Measurements from ENCODE around the gene ITIH6.
"Not testable (repeated sequence)": the region's sequence is repeated elsewhere in the genome, so short reads cannot be mapped to it uniquely, and the experiment has no call there.

Gene ITIH6

DNA sequence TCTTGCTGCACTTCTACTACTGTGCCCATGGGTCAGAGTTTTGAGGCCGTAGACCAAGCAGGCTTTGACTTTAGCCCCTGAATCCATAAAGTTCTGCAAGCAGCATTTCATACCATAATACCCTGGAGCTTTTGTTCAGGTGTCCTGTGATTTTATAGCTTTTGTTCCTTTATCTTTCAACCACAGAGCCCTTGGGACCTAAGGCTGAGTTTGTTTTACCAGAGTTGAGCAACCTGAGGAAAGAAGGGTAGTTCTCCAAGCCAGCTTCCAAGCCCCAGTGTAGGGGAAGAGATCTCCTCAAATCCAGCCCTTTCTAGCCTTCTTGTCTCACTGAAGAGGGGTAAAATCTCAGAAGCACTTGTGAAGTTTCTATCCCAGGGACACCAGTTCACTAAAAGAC, 44.6 kb upstream of the ITIH6 start:
- H3K9me3 ChIP-seq (ENCODE audit: control insufficient read depth, insufficient read depth, low read depth, low read length) = no peaks in the 10 kb centered on the region
- no peak overlapping the region for H3K27ac ChIP-seq (ENCODE audit: extremely low read depth, low read depth, low read length)
- H3K36me3 ChIP-seq (ENCODE audit: control insufficient read depth in 2 of 2, insufficient read depth in 1 of 2, low read length in 2 of 2) = no peaks in the 10 kb centered on the region
- TF ChIP-seq KLF9 (tag by site-specific recombination; IDR thresholded peaks at IDR 0.05; ENCODE audit: low read depth) (no peak), ZNF114 (tag by site-specific recombination; IDR thresholded peaks at IDR 0.05) (no peak), ZNF623 (tag by site-specific recombination; IDR thresholded peaks at IDR 0.05) (no peak), ZNF558 (tag by site-specific recombination; IDR thresholded peaks at IDR 0.05) (no peak)
- TF ChIP-seq, protein P1, sequence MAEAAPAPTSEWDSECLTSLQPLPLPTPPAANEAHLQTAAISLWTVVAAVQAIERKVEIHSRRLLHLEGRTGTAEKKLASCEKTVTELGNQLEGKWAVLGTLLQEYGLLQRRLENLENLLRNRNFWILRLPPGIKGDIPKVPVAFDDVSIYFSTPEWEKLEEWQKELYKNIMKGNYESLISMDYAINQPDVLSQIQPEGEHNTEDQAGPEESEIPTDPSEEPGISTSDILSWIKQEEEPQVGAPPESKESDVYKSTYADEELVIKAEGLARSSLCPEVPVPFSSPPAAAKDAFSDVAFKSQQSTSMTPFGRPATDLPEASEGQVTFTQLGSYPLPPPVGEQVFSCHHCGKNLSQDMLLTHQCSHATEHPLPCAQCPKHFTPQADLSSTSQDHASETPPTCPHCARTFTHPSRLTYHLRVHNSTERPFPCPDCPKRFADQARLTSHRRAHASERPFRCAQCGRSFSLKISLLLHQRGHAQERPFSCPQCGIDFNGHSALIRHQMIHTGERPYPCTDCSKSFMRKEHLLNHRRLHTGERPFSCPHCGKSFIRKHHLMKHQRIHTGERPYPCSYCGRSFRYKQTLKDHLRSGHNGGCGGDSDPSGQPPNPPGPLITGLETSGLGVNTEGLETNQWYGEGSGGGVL (tag by site-specific recombination; IDR thresholded peaks at IDR 0.05) = no peak
- no peaks in the 10 kb centered on the region for H3K4me1 ChIP-seq (ENCODE audit: control insufficient read depth, insufficient read depth, low read length)
- H3K4me3 ChIP-seq (ENCODE audit: low read depth, low read length) = no peak overlapping the region
- POLR2A ChIA-PET = no interaction called here
- CTCF ChIA-PET = interaction anchor here (0.6 kb wide), 1 partner anchor 357 kb away, joined by 4 read pairs; no protein-coding TSS in a partner anchor

DNA sequence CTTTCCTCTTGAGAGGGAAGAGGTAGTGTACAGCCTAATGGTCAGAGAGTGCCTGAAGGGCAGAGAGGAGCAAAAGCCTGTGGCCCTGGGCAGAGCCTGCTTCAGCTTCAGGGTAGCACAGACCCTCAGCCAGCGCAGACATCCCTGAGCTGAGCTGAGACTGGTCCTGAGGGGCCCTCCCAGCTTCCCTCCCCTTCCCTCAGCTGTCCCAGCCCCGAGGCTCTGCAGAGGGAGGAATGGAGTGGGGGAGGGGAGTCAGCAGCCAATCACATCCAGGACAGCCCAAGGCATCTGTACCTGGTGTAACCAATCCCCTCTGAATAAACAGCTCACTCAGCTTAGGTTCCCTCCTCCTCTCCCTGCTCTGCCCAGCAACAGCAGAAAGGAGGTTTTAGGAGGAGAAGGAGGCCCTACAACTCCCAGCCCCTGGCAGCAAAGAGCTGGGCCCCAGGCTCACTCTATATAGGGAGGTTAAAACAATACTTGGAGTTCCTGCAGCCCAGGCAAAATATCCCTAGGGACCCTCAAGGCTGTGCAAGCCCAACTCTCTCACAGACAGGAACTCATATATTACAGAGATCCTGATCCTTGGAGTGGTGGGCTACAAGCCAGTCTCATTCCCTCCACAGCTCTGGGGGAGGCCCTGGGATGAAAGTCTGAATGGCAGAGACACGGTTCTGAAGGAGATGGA, 43.3 kb upstream of the ITIH6 start:
- CTCF ChIA-PET; H3K36me3 ChIP-seq (ENCODE audit: control insufficient read depth in 2 of 2, insufficient read depth in 1 of 2, low read length in 2 of 2); H3K9me3 ChIP-seq (ENCODE audit: control insufficient read depth, insufficient read depth, low read depth, low read length); H3K4me1 ChIP-seq (ENCODE audit: control insufficient read depth, insufficient read depth, low read length); H3K4me3 ChIP-seq (ENCODE audit: low read depth, low read length); POLR2A ChIA-PET: not testable (repeated sequence)
- H3K27ac ChIP-seq (ENCODE audit: extremely low read depth, low read depth, low read length) = peak overlapping the region; percentile 53; the same call in 1 of the 2 replicates

DNA sequence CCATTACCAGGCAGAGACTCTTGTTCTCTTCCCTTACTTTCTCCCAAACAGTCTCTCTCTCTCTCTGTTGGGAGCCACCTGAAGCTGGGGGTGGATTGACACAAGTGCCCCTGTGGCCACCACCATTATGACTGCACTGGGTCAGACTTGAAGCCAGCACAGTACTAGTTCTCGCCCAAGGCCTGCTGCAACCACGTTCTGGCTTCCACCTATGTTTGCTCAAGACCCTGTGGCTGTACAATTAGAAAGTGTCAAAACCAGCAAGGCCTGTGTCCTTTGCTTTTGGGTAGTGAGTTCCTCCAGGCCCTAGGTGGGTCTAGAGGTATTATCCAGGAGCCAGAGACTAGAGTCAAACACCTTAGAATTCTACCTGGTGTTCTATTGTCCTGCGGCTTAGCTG, 40.5 kb upstream of the ITIH6 start:
- CTCF ChIA-PET = interaction anchor here (0.9 kb wide), 1 partner anchor 219 kb away, joined by 3 read pairs; no protein-coding TSS in a partner anchor
- Histone ChIP-seq H3K27ac (ENCODE audit: extremely low read depth, low read depth, low read length) (no peak overlapping the region), H3K4me3 (ENCODE audit: low read depth, low read length) (no peak overlapping the region), H3K4me1 (ENCODE audit: control insufficient read depth, insufficient read depth, low read length) (no peaks in the 10 kb centered on the region), H3K9me3 (ENCODE audit: control insufficient read depth, insufficient read depth, low read depth, low read length) (no peaks in the 10 kb centered on the region), H3K36me3 (ENCODE audit: control insufficient read depth in 2 of 2, insufficient read depth in 1 of 2, low read length in 2 of 2) (no peaks in the 10 kb centered on the region)
- POLR2A ChIA-PET = no interaction called here
- TF ChIP-seq, protein P2, sequence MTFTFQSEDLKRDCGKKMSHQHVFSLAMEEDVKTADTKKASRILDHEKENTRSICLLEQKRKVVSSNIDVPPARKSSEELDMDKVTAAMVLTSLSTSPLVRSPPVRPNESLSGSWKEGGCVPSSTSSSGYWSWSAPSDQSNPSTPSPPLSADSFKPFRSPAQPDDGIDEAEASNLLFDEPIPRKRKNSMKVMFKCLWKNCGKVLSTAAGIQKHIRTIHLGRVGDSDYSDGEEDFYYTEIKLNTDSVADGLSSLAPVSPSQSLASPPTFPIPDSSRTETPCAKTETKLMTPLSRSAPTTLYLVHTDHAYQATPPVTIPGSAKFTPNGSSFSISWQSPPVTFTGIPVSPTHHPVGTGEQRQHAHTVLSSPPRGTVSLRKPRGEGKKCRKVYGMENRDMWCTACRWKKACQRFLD (tag by site-specific recombination; IDR thresholded peaks at IDR 0.05) = no peak
- TF ChIP-seq ZNF48 (tag by site-specific recombination; IDR thresholded peaks at IDR 0.05) (no peak), HOXC10 (CRISPR knock-in tag; IDR thresholded peaks at IDR 0.05) (no peak), ZNF600 (tag by site-specific recombination; IDR thresholded peaks at IDR 0.05) (no peak), YY2 (tag by site-specific recombination; IDR thresholded peaks at IDR 0.05) (no peak), ZNF561 (tag by site-specific recombination; IDR thresholded peaks at IDR 0.05; ENCODE audit: borderline replicate concordance) (no peak), ZEB2 (tag by site-specific recombination; IDR thresholded peaks at IDR 0.05) (no peak), ZNF292 (tag by site-specific recombination; IDR thresholded peaks at IDR 0.05; ENCODE audit: borderline replicate concordance, low read depth) (no peak)
- TF ChIP-seq, protein P3, sequence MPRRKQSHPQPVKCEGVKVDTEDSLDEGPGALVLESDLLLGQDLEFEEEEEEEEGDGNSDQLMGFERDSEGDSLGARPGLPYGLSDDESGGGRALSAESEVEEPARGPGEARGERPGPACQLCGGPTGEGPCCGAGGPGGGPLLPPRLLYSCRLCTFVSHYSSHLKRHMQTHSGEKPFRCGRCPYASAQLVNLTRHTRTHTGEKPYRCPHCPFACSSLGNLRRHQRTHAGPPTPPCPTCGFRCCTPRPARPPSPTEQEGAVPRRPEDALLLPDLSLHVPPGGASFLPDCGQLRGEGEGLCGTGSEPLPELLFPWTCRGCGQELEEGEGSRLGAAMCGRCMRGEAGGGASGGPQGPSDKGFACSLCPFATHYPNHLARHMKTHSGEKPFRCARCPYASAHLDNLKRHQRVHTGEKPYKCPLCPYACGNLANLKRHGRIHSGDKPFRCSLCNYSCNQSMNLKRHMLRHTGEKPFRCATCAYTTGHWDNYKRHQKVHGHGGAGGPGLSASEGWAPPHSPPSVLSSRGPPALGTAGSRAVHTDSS (tag by site-specific recombination; IDR thresholded peaks at IDR 0.05) = no peak
- TF ChIP-seq, protein P4, sequence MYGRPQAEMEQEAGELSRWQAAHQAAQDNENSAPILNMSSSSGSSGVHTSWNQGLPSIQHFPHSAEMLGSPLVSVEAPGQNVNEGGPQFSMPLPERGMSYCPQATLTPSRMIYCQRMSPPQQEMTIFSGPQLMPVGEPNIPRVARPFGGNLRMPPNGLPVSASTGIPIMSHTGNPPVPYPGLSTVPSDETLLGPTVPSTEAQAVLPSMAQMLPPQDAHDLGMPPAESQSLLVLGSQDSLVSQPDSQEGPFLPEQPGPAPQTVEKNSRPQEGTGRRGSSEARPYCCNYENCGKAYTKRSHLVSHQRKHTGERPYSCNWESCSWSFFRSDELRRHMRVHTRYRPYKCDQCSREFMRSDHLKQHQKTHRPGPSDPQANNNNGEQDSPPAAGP (tag by site-specific recombination; IDR thresholded peaks at IDR 0.05) = no peak

Measured in HEK293 (cell line).